Measurements from ENCODE around the gene TARBP1.

GRCh38 chr1:234397732-234398131, 81.2 kb downstream of the TARBP1 start:
- TF ChIP-seq EP300 (conservative IDR thresholded peaks at IDR 0.05; ENCODE audit: poor library complexity, severe bottlenecking): no peak
- no peak for TF ChIP-seq EZH2 (IDR thresholded peaks at IDR 0.05; ENCODE audit: borderline replicate concordance, insufficient read depth, low read length, poor library complexity, severe bottlenecking)
- TF ChIP-seq, protein P1, sequence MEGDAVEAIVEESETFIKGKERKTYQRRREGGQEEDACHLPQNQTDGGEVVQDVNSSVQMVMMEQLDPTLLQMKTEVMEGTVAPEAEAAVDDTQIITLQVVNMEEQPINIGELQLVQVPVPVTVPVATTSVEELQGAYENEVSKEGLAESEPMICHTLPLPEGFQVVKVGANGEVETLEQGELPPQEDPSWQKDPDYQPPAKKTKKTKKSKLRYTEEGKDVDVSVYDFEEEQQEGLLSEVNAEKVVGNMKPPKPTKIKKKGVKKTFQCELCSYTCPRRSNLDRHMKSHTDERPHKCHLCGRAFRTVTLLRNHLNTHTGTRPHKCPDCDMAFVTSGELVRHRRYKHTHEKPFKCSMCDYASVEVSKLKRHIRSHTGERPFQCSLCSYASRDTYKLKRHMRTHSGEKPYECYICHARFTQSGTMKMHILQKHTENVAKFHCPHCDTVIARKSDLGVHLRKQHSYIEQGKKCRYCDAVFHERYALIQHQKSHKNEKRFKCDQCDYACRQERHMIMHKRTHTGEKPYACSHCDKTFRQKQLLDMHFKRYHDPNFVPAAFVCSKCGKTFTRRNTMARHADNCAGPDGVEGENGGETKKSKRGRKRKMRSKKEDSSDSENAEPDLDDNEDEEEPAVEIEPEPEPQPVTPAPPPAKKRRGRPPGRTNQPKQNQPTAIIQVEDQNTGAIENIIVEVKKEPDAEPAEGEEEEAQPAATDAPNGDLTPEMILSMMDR (IDR thresholded peaks at IDR 0.05; ENCODE audit: poor library complexity, severe bottlenecking): no peak
- no peak for TF ChIP-seq POLR2AphosphoS5 (IDR thresholded peaks at IDR 0.05)
- TF ChIP-seq TAF1 (IDR thresholded peaks at IDR 0.05; ENCODE audit: low read depth): no peak
- no peak for TF ChIP-seq REST (IDR thresholded peaks at IDR 0.05; ENCODE audit: borderline replicate concordance)
- TF ChIP-seq RAD21 (conservative IDR thresholded peaks at IDR 0.05): no peak
- TF ChIP-seq MXI1 (conservative IDR thresholded peaks at IDR 0.05; ENCODE audit: poor library complexity, severe bottlenecking): no peak
